Left ventricle myocardium inferior (tissue), 1 donor: ENCODE measurements around the gene AVPR1B. TPM values are rescaled to one million over a fixed set of nuclear protein-coding genes. Genes with fewer than 3 reads are reported as not detected.
"Not testable (repeated sequence)": the region's sequence is repeated elsewhere in the genome, so short reads cannot be mapped to it uniquely, and the experiment has no call there.

Experiments
- DNase-seq: peaks from one replicate; pipeline ENCODE4 v3.0.0-alpha.2; 2020
- H3K27ac ChIP-seq: fragments of 200-600 bp; replicated peaks from 2 replicates; pipeline ENCODE4 v1.8.0; 2021
- H3K27me3 ChIP-seq: fragments of 200-600 bp; 2 replicates; pipeline ENCODE4 v1.8.0; 2021; ENCODE audit warnings: low read depth
- H3K36me3 ChIP-seq: fragments of 200-600 bp; 2 replicates; pipeline ENCODE4 v1.8.0; 2021
- H3K4me1 ChIP-seq: fragments of 200-600 bp; 2 replicates; pipeline ENCODE4 v1.8.0; 2021
- H3K4me3 ChIP-seq: fragments of 200-600 bp; 2 replicates; pipeline ENCODE4 v1.8.0; 2021; ENCODE audit warnings: mild to moderate bottlenecking, moderate library complexity
- H3K9me3 ChIP-seq: fragments of 200-600 bp; replicated peaks from 2 replicates; pipeline ENCODE4 v1.8.0; 2021
- intact Hi-C: fragments of 100-400 bp; cut with micrococcal nuclease; formaldehyde crosslinking; loops from one replicate; pipeline ENCODE4 v1.11.0; 2022
- total RNA-seq: library from RNA; stranded (reverse); fragmentation: NEBNext Ultra II Directional; extraction: Animal tissue kit (Norgen Biotek cat#: 25700); gene quantifications from one replicate; pipeline ENCODE4 v1.2.1, GENCODE V29; 2021
- TF ChIP-seq, protein P1 (sequence below): fragments of 200-600 bp; IDR thresholded peaks from 2 replicates; pipeline ENCODE4 v1.8.0; 2021; ENCODE audit warnings: antibody characterized with exemption, mild to moderate bottlenecking, borderline replicate concordance
- donor health status: DM: no; HTN: yes; CAD: no; lungs with severe emphysema.

The AVPR1B gene
- total RNA-seq, 1 donor from 2014 or later = not detected

DNA sequence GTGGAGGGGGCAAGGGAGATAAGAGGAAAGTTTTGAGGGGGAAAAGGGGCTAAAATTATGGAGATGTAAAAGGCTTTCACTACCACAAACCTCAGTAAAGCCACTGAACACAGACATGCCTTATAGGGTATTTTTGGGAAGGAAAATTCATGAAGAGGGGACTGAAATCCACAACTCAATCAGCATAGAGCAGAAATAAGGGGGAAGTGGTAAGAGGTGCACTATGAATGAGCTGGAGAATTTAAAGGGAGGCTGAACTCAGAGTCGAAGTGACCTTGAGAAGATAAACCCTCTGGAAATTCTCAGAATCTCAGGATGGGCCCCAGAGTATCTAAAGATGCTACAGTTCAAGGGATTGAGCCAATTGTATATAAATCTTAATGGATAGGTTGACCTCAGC is 48.9 kb downstream of the AVPR1B start:
- no peak for DNase-seq
- no peaks in the 10 kb centered on the region for H3K9me3 ChIP-seq
- no peak overlapping the region for H3K4me3 ChIP-seq

DNA sequence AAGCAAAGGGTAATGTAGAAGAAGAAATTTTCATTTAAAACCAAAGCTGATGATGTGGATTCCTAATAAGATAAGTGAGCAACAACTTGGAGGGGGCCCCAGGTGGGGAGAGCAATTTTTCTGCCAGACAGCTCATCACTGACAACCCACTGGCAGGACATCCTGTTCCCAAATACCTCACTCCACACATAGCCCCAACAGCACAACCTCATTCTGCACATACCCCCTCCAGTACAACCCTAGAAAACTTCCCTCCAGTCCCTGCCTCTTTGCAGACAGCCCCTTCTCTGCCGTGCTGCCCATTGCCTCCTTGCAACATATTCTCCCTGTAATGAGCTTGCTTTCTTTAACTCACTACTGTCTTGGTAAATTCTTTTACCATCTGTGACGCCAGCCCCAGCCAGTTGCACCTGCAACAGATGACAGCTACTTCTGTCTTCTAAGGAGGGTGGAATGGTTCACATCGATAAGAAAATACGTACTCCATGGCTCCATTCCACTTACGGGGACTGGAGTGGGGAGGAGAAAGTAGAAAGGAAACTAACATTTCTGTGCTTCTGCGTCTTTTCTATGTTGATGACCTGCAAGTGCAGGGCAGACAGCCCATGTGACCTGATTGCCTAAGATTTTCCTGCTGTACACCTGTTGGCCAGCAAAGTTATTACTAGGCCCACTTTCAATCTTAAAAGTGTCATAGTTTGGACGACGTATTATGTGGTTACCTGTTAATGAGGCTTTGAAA is 49.5 kb downstream of the AVPR1B start:
- intact Hi-C loops = no loop called here
- peaks cover 20% of the 10 kb centered on the region for H3K4me1 ChIP-seq
- no peak overlapping the region for H3K27ac ChIP-seq
- TF ChIP-seq, protein P1, sequence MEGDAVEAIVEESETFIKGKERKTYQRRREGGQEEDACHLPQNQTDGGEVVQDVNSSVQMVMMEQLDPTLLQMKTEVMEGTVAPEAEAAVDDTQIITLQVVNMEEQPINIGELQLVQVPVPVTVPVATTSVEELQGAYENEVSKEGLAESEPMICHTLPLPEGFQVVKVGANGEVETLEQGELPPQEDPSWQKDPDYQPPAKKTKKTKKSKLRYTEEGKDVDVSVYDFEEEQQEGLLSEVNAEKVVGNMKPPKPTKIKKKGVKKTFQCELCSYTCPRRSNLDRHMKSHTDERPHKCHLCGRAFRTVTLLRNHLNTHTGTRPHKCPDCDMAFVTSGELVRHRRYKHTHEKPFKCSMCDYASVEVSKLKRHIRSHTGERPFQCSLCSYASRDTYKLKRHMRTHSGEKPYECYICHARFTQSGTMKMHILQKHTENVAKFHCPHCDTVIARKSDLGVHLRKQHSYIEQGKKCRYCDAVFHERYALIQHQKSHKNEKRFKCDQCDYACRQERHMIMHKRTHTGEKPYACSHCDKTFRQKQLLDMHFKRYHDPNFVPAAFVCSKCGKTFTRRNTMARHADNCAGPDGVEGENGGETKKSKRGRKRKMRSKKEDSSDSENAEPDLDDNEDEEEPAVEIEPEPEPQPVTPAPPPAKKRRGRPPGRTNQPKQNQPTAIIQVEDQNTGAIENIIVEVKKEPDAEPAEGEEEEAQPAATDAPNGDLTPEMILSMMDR = no peak
- no peaks in the 10 kb centered on the region for H3K9me3 ChIP-seq
- H3K36me3 ChIP-seq = no peaks in the 10 kb centered on the region
- no peak for DNase-seq
- no peak overlapping the region for H3K4me3 ChIP-seq
- no peaks in the 10 kb centered on the region for H3K27me3 ChIP-seq

More for the DNA sequence above, 48.9 kb downstream of the AVPR1B start:
- Histone ChIP-seq H3K4me1 (peaks cover 20% of the 10 kb centered on the region), H3K27me3 (no peaks in the 10 kb centered on the region), H3K36me3 (no peaks in the 10 kb centered on the region), H3K27ac (no peak overlapping the region)
- intact Hi-C loops = no loop called here
- TF ChIP-seq, protein P1 = no peak

DNA sequence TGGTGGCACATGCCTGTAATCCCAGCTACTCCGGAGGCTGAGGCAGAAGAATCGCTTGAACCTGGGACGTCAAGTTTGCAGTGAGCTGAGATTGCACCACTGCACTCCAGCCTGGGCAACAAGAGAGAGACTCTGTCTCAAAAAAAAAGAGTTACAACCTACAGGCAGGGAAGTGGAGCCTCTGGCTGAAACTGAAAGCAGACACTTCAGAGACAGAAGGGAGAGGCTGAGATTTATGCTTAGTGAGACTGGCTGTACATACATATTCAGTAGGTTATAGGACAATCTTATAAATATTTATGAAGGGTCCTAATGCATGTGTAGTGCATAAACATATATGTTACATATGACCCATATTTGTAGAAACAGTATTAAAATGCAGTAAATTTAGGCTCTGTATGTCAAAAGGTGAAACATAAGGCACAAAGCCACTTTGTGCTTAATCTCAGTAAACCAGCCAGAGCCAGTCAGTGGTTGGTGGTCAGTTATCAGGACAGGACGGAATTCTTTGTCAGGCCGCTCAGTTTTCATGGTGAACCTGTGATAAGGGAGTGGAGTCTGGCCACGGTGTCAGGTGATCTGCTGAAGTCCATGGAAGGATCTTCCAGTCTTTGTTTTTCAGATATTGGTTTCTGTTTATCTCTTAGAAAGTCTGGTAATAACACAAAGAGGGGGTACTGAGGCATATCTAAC is 50.6 kb downstream of the AVPR1B start:
- TF ChIP-seq, protein P1 = no peak
- H3K4me1 ChIP-seq = peaks cover 24% of the 10 kb centered on the region
- DNase-seq = no peak
- intact Hi-C loops = no loop called here
- no peak overlapping the region for H3K27ac ChIP-seq
- H3K4me3 ChIP-seq = no peak overlapping the region
- no peaks in the 10 kb centered on the region for H3K9me3 ChIP-seq
- no peaks in the 10 kb centered on the region for H3K27me3 ChIP-seq
- no peaks in the 10 kb centered on the region for H3K36me3 ChIP-seq

DNA sequence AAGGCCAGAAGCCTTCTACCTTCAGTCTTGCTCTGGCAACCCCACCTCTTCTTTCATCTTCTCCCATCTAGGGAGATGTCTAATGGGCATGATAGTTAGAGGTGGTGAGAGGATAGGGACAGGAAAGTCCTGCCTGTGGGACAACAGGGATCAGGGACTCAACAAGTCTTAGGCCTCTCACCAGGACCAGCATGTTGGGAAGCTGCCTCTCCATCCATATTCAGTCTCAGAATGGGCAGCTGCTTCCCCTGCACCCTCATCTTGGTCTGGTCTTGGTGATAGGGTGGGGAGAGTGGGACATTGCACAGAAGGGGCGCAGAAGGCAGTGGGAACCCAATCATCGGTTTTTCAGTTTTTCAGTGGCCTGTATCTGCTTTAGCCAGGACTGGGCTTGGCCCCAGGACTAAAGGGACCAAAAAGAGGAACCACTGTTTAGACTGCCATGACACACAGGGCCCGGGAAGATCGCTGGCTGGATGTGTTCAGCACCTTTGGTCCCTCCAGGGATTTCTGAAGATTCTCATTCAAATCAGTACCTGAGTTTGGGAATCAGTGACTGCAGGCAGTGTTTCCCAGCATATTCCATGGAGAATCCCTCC is 51.5 kb downstream of the AVPR1B start:
- Histone ChIP-seq H3K4me1 (peaks cover 24% of the 10 kb centered on the region), H3K27me3 (no peaks in the 10 kb centered on the region), H3K9me3 (no peaks in the 10 kb centered on the region), H3K27ac (no peak overlapping the region), H3K36me3 (no peaks in the 10 kb centered on the region), H3K4me3 (no peak overlapping the region)
- intact Hi-C loops = no loop called here
- TF ChIP-seq, protein P1 = no peak
- DNase-seq = no peak

DNA sequence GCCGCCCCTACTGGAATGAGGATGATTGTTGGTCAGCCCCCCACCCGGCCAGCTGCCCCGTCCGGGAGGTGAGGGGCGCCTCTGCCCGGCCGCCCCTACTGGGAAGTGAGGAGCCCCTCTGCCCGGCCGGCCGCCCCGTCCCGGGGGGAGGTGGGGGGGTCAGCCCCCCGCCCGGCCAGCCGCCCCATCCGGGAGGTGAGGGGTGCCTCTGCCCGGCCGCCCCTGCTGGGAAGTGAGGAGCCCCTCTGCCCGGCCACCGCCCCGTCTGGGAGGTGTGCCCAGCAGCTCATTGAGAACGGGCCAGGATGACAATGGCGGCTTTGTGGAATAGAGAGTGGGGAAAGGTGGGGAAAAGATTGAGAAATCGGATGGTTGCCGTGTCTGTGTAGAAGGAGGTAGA is 52.7 kb downstream of the AVPR1B start:
- H3K9me3 ChIP-seq, intact Hi-C loops, H3K27ac ChIP-seq, DNase-seq, H3K4me3 ChIP-seq, H3K36me3 ChIP-seq, H3K27me3 ChIP-seq: not testable (repeated sequence)
- peaks cover 24% of the 10 kb centered on the region for H3K4me1 ChIP-seq

DNA sequence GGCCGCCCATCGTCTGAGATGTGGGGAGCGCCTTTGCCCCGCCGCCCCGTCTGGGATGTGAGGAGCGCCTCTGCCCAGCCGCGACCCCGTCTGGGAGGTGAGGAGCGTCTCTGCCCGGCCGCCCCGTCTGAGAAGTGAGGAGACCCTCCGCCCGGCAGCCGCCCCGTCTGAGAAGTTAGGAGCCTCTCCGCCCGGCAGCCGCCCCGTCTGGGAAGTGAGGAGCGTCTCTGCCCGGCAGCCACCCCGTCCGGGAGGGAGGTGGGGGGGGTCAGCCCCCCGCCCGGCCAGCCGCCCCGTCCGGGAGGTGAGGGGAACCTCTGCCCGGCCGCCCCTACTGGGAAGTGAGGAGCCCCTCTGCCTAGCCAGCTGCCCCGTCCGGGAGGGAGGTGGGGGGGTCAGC is 53.2 kb downstream of the AVPR1B start:
- DNase-seq, H3K4me3 ChIP-seq, H3K27me3 ChIP-seq, H3K36me3 ChIP-seq, intact Hi-C loops, H3K9me3 ChIP-seq, H3K27ac ChIP-seq: not testable (repeated sequence)
- H3K4me1 ChIP-seq = peaks cover 24% of the 10 kb centered on the region
